Measurements from ENCODE around the gene FGF9. TPM values are rescaled to one million over a fixed set of nuclear protein-coding genes. Genes with fewer than 3 reads are reported as not detected.
A peak's percentile ranks its signal among the peaks of the same experiment; 100 is the strongest.

FGF9 gene
- total RNA-seq, 1 experiment from 2014 or later = 1.0 TPM

GRCh38 chr13:21673789-21674489, 3.1 kb downstream of the FGF9 start:
- ChIA-PET CTCF (interaction anchor here (0.6 to 1.6 kb wide), 3 partner anchors 36 to 70 kb away, joined by 3 to 10 read pairs (median 4); no protein-coding TSS in a partner anchor), POLR2A (no interaction called here)
- Mint-ChIP-seq H3K36me3 (ENCODE audit: insufficient read depth, unreplicated experiment) (peaks cover 8% of the 10 kb centered on the region), H3K4me1 (ENCODE audit: low read depth, unreplicated experiment) (peaks cover 18% of the 10 kb centered on the region), H3K27ac (ENCODE audit: unreplicated experiment) (no peak overlapping the region), H3K27me3 (ENCODE audit: insufficient read depth, unreplicated experiment) (peaks cover 24% of the 10 kb centered on the region), H3K4me3 (ENCODE audit: unreplicated experiment) (peak overlapping the region; percentile 98), H3K9me3 (ENCODE audit: unreplicated experiment) (no peaks in the 10 kb centered on the region)
- H3K9me3 ChIP-seq = no peaks in the 10 kb centered on the region
- no peaks in the 10 kb centered on the region for H3K36me3 ChIP-seq (ENCODE audit: control insufficient read depth, insufficient read depth, low read length)
- H3K27me3 ChIP-seq (replicated peaks; ENCODE audit: control insufficient read depth, insufficient read depth, low read length) = peaks cover 3% of the 10 kb centered on the region; the same call in 1 of the 2 replicates
- no peak for TF ChIP-seq CTCF (IDR thresholded peaks at IDR 0.05; ENCODE audit: insufficient read depth in 1 of 2, low read depth in 1 of 2, low read length in 1 of 2, severe bottlenecking in 1 of 2, unreplicated experiment in 1 of 2)
- intact Hi-C loops (cut with micrococcal nuclease; ENCODE audit: unreplicated experiment) = loop anchor here (5.0 to 10.0 kb wide), 4 partner anchors 68 to 391 kb away; no protein-coding TSS in a partner anchor
- BruUV-seq (replicated peaks) = no TSS peak
- peak overlapping the region; percentile 63 for H3K4me3 ChIP-seq (ENCODE audit: low read depth, low read length)
- peak in 1 of 2 experiments; percentile 62 for DNase-seq
- H3K4me1 ChIP-seq = peaks cover 23% of the 10 kb centered on the region

- H3K4me1 Mint-ChIP-seq (ENCODE audit: low read depth, unreplicated experiment) = peaks cover 15% of the 10 kb centered on the region
- peaks cover 22% of the 10 kb centered on the region for H3K27me3 Mint-ChIP-seq (ENCODE audit: insufficient read depth, unreplicated experiment)
- intact Hi-C loops (cut with micrococcal nuclease; ENCODE audit: unreplicated experiment) = loop anchor here (5.0 to 10.0 kb wide), 4 partner anchors 68 to 390 kb away; no protein-coding TSS in a partner anchor
- Histone ChIP-seq H3K9me3 (no peaks in the 10 kb centered on the region), H3K4me3 (ENCODE audit: low read depth, low read length) (peak overlapping the region; percentile 63), H3K4me1 (peaks cover 20% of the 10 kb centered on the region), H3K27me3 (replicated peaks; ENCODE audit: control insufficient read depth, insufficient read depth, low read length) (peaks cover 3% of the 10 kb centered on the region; the same call in 1 of the 2 replicates), H3K36me3 (ENCODE audit: control insufficient read depth, insufficient read depth, low read length) (no peaks in the 10 kb centered on the region)
- H3K27ac Mint-ChIP-seq (ENCODE audit: unreplicated experiment) = no peak overlapping the region
- DNase-seq = no peak
- TF ChIP-seq CTCF (IDR thresholded peaks at IDR 0.05; ENCODE audit: insufficient read depth in 1 of 2, low read depth in 1 of 2, low read length in 1 of 2, severe bottlenecking in 1 of 2, unreplicated experiment in 1 of 2) = no peak
- POLR2A ChIA-PET = no interaction called here
- no peaks in the 10 kb centered on the region for H3K9me3 Mint-ChIP-seq (ENCODE audit: unreplicated experiment)
- peaks cover 8% of the 10 kb centered on the region for H3K36me3 Mint-ChIP-seq (ENCODE audit: insufficient read depth, unreplicated experiment)
- CTCF ChIA-PET = interaction anchor here (0.6 to 0.7 kb wide), 3 partner anchors 50 to 411 kb away, joined by 3 to 10 read pairs (median 8); no protein-coding TSS in a partner anchor
- no TSS peak for BruUV-seq (replicated peaks)
- H3K4me3 Mint-ChIP-seq (ENCODE audit: unreplicated experiment) = peak overlapping the region; percentile 98
These were observed 3.7 kb downstream of the FGF9 start for GRCh38 chr13:21674490-21675009.

GRCh38 chr13:21675095-21675991, 4.5 kb downstream of the FGF9 start:
- intact Hi-C loops (cut with micrococcal nuclease; ENCODE audit: unreplicated experiment) = loop anchor here (10.0 kb wide), 1 partner anchor 389 kb away; no protein-coding TSS in a partner anchor
- Mint-ChIP-seq H3K27me3 (ENCODE audit: insufficient read depth, unreplicated experiment) (peaks cover 22% of the 10 kb centered on the region), H3K4me3 (ENCODE audit: unreplicated experiment) (peak overlapping the region; percentile 98), H3K4me1 (ENCODE audit: low read depth, unreplicated experiment) (peaks cover 15% of the 10 kb centered on the region), H3K36me3 (ENCODE audit: insufficient read depth, unreplicated experiment) (peaks cover 8% of the 10 kb centered on the region), H3K9me3 (ENCODE audit: unreplicated experiment) (no peaks in the 10 kb centered on the region), H3K27ac (ENCODE audit: unreplicated experiment) (no peak overlapping the region)
- ChIA-PET POLR2A (no interaction called here), CTCF (interaction anchor here (0.7 kb wide), 2 partner anchors 196 to 411 kb away, joined by 5 to 8 read pairs; no protein-coding TSS in a partner anchor)
- Histone ChIP-seq H3K4me1 (peaks cover 20% of the 10 kb centered on the region), H3K4me3 (ENCODE audit: low read depth, low read length) (peak overlapping the region; percentile 63), H3K36me3 (ENCODE audit: control insufficient read depth, insufficient read depth, low read length) (no peaks in the 10 kb centered on the region), H3K27me3 (replicated peaks; ENCODE audit: control insufficient read depth, insufficient read depth, low read length) (peaks cover 3% of the 10 kb centered on the region; the same call in 1 of the 2 replicates), H3K9me3 (no peaks in the 10 kb centered on the region)
- no peak for TF ChIP-seq CTCF (IDR thresholded peaks at IDR 0.05; ENCODE audit: insufficient read depth in 1 of 2, low read depth in 1 of 2, low read length in 1 of 2, severe bottlenecking in 1 of 2, unreplicated experiment in 1 of 2)
- BruUV-seq (replicated peaks) = no TSS peak
- no peak for DNase-seq
